Measurements from ENCODE around the gene HLF.

DNA sequence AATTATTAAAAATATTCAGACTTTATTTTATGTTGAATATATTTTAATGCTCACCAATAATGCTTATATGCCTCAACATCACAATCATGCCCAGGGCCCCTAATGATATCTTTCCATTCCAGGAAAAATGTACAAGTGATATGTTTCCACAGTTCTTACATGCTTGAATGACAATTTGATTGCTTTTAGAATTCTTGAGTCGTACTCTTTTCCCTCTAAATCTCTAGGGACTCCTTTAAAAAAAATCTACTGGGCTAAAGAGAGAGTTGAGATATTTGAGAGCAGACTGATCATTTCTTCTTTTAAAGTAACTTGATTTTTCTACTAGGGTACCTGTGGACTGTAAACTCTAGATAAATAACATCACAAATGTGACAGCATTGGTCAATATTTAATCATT lies 18.2 kb upstream of the HLF start:
- TF ChIP-seq, protein P1, sequence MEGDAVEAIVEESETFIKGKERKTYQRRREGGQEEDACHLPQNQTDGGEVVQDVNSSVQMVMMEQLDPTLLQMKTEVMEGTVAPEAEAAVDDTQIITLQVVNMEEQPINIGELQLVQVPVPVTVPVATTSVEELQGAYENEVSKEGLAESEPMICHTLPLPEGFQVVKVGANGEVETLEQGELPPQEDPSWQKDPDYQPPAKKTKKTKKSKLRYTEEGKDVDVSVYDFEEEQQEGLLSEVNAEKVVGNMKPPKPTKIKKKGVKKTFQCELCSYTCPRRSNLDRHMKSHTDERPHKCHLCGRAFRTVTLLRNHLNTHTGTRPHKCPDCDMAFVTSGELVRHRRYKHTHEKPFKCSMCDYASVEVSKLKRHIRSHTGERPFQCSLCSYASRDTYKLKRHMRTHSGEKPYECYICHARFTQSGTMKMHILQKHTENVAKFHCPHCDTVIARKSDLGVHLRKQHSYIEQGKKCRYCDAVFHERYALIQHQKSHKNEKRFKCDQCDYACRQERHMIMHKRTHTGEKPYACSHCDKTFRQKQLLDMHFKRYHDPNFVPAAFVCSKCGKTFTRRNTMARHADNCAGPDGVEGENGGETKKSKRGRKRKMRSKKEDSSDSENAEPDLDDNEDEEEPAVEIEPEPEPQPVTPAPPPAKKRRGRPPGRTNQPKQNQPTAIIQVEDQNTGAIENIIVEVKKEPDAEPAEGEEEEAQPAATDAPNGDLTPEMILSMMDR (conservative IDR thresholded peaks at IDR 0.05 in 1 of 2, IDR thresholded peaks at IDR 0.05 in 1 of 2; ENCODE audit: extremely low read depth in 1 of 2, insufficient read depth in 1 of 2, low read depth in 1 of 2, low read length in 2 of 2), result no peak
- no peak for TF ChIP-seq EZH2 (IDR thresholded peaks at IDR 0.05; ENCODE audit: borderline replicate concordance, low read length)

Measured in mammary epithelial cell (primary cell).